UCSD-AML1 (cell line): ENCODE results near the gene LYPD5.
"Not testable (repeated sequence)": the region's sequence is repeated elsewhere in the genome, so short reads cannot be mapped to it uniquely, and the experiment has no call there.

Experiments used
- DNase-seq: peaks from one replicate; lab custom pipeline; 2025; ENCODE audit not compliant: unreplicated experiment; lab: John Stamatoyannopoulos, UW

Gene LYPD5, protein sequence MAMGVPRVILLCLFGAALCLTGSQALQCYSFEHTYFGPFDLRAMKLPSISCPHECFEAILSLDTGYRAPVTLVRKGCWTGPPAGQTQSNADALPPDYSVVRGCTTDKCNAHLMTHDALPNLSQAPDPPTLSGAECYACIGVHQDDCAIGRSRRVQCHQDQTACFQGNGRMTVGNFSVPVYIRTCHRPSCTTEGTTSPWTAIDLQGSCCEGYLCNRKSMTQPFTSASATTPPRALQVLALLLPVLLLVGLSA

GRCh38 chr19:43802216-43802951 is at the start of gene LYPD5:
LYPD5 (minus strand) TSS chr19:43802447; CDS start chr19:43802380, 67 bp downstream.
- no peak for DNase-seq

DNA sequence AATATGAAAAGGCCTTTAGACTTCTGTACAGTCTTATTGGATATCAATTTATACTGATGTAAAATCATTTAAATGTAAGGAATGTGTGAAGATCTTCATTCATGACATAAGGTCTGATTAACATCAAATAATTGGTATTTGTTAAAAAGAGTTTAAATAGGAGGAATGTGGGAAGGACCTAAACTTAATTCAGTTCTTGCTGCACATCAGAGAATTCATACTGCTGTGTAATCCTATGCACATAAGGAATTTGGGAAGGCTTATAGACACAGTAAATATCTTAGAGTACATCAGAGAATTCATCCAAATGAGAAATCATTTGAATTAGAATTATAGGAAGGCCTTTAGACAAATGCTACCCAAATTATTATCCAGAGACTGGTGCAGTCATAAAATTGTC is 46.6 kb upstream of the LYPD5 start:
- no peak for DNase-seq

- DNase-seq: no peak
Measured at GRCh38 chr19:43847884-43848283, 45.6 kb upstream of the LYPD5 start.

GRCh38 chr19:43847246-43847645 is 45.0 kb upstream of the LYPD5 start:
- DNase-seq: no peak

DNA sequence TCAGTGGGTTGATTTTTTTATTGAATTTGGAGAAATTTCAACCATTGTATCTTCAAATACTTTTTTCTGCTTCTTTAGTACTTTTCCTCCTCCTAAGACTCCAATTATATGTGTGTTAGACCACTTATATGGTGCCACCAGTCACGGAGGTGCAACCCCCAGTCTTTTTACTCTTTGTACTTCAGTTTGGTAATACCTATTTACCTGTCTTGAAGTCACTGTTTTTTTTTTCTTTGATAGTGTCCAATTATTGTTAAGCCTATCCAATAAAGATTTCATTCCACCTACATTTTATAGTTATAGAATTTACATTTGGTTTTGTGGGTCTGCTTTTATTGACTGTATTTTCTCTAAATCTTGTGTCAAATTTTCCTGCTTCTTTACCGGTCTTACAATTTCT is 39.8 kb upstream of the LYPD5 start:
- no peak for DNase-seq

GRCh38 chr19:43839139-43839538 is 36.9 kb upstream of the LYPD5 start:
- no peak for DNase-seq

DNA sequence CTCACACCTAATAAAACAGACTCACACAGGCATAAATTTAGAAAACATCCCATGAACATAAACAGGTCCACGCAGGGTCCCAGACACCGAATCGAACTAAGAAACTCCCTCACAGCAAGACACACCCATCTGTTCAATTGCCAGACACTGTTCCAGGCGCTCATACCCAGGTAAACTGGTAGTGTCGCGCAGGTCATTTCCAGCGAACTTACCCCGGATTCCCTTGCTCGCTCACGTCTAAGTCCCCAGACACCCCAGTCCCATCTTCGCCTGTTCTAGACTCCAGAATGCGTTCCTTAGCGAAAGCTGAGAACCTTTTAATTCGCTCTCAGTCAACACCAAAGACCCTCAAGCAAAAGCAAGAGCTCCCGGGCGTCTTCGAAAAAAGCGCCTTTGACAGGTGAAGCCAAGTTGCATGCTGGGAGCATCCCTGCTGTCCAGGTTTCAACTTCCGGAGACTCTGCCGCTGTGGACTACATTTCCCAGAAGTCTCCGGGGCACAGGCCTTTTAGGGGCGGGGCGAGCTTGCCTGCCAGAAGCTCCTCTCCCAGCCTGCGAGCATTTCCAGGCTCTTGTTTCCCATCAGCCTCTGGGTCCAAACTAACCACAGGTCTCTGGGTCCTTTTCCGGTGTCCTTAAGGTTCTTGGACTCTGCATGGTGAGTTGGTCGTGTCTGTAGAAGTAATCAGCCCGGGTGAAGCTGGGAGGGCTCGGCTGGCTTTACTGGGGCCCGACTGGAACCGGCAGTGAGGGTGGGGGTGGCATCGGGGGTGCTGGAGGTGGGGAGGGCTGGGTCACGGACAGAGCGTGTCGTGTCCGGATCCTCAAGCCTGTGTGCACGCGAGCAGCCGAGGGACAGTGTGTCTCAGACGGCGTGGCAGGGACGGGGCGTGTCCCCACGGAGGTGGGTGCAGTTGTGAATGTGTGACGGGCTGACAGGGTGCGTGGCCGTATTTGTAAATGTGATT is 24.8 kb upstream of the LYPD5 start, which contains the start of gene ZNF283:
TSS of gene ZNF283 (plus strand) at position 535 of the 968 bp plus-strand sequence. CDS start 6,184 bp downstream, outside the sequence.
- peak; percentile 66 for DNase-seq

DNA sequence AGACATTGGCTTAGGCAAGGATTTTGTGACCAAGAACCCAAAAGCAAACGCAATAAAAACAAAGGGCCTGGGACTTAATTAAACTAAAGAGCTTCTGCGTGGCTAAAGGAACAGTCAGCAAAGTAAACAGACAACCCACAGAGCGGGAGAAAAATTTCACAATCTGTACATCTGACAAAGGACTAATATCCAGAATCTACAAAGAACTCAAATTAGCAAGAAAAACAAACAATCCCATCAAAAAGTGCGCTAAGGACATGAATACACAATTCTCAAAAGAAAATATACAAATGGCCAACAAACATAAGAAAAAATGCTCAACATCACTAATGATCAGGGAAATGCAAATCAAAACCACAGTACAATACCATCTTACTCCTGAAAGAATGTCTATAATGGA is 22.3 kb upstream of the LYPD5 start:
- DNase-seq: not testable (repeated sequence)

GRCh38 chr19:43823856-43824255 is 21.6 kb upstream of the LYPD5 start:
- DNase-seq: not testable (repeated sequence)

- DNase-seq: no peak
Measured at GRCh38 chr19:43820884-43821215, 18.6 kb upstream of the LYPD5 start.

GRCh38 chr19:43820098-43820883 is 18.0 kb upstream of the LYPD5 start:
- DNase-seq: no peak

DNA sequence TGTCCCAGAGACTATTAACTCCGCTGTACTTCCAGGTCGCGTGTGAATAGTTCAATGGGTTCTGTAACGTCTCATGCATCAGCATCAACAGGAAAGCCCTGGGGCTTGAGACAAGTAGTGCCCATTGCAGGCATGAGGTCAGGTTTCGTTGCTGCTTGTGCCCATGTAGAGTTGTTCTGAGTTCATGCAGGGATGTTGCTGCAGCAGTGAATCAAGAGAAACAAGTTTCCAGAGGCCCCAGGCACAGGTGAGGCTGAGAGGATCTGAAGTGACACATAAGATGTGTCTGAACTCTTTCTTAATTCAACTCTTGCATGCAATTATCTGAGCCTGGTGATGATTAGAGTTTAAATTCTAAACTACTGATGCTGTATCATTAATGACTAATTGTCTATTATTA is 16.3 kb upstream of the LYPD5 start:
- no peak for DNase-seq

DNA sequence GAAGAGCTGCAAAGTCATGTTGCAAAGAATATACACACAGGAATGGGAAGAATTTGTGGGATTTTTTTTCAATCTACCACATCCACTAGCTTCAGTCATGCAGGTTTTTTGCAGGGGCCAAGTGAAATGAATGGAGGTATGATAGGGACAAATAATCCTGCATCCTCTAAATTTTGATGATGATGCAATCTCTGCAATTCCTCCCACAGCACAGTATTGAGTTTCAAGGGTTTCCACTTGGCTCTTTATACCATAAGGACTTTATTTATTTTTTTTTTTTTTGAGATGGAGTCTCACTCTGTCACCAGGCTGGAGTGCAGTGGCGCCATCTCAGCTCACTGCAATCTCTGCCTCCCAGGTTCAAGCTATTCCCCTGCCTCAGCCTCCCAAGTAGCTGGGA is 15.2 kb upstream of the LYPD5 start:
- DNase-seq: not testable (repeated sequence)

GRCh38 chr19:43814663-43815352 is 12.6 kb upstream of the LYPD5 start:
- DNase-seq: no peak

DNA sequence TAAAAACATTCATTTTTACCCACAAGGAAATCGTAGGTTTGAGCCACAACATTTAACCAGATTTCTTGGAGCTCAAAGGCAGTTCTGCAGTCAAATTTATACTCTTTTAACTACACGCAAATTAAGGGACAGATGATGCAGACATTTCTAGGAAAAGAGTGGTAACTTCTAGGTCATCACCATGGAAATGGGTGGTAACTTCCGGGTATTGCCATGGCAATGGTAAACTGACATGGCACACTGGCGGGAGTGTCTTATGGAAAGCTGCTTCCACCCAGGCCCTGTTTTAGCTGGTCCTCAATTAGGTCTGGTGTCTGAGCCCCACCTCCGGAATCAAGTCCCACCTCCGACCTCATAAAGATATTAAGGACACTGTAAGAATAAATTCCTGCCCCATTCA is 10.4 kb upstream of the LYPD5 start:
- DNase-seq: no peak

- no peak for DNase-seq
Measured at GRCh38 chr19:43812259-43812658, 10.0 kb upstream of the LYPD5 start.

- DNase-seq: no peak
Measured at GRCh38 chr19:43811837-43812236, 9.6 kb upstream of the LYPD5 start.

- no peak for DNase-seq
Measured at GRCh38 chr19:43809762-43810696, 7.8 kb upstream of the LYPD5 start.

- no peak for DNase-seq
Measured at GRCh38 chr19:43807651-43808050, 5.4 kb upstream of the LYPD5 start.
